Left cardiac atrium (tissue), 4 donors: ENCODE results near the gene LYRM4. TPM values are rescaled to one million over a fixed set of nuclear protein-coding genes. Genes with fewer than 3 reads are reported as not detected.

Experiments used
- ATAC-seq, 2 donors: fragments of 200-7000 bp; cut with Tn5 transposase; one replicate each; pipeline ENCODE4 v1.9.1; 2020; ENCODE audit warnings: mild to moderate bottlenecking in 2 of 2, moderate library complexity in 2 of 2
- DNase-seq: peaks from one replicate; pipeline ENCODE4 v3.0.0-alpha.2; 2020
- intact Hi-C, 2 donors: fragments of 100-400 bp; cut with DNase I; formaldehyde crosslinking; loops; one replicate each; pipeline versions ENCODE4 v1.14.1 to v1.15.1; 2022 to 2023
- total RNA-seq, 2 donors: library from RNA; stranded (reverse); fragmentation: NEBNext Ultra II Directional; extraction: Animal tissue kit (Norgen Biotek cat#: 25700); gene quantifications; one replicate each; pipeline ENCODE4 v1.2.1, GENCODE V29; 2021
- donor health status: DM: no; HTN: yes; CAD: no.
- donor health status: DM: no; HTN: yes; CAD: no; lungs with severe emphysema.
- donor health status: DM: yes; HTN: yes; CAD: no.
- donor health status: Dilated cardiomyopathy.

LYRM4 gene
- total RNA-seq, 2 donors from 2014 or later, result 19.2 to 21.7 TPM

DNA sequence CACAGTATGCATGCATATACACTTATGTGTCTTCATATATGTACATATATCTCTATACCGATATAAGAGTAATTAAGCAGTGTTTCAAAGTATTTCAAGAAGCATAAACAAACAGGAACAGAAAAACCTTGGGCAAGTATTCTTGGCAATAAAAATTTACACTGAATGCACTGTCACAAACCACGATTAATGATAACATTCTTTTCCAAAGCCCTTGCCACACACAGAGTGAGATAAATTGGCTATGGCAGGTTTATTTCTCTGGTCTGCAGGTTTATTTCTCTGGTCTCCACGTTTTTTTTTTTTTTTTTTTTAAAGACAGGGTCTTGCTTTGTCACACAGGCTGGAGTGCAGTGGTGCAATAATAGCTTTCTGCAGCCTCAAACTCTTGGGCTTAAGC is 102.6 kb downstream of the LYRM4 start:
- DNase-seq (no peak), ATAC-seq (no peak)
- intact Hi-C loops, result no loop called here

DNA sequence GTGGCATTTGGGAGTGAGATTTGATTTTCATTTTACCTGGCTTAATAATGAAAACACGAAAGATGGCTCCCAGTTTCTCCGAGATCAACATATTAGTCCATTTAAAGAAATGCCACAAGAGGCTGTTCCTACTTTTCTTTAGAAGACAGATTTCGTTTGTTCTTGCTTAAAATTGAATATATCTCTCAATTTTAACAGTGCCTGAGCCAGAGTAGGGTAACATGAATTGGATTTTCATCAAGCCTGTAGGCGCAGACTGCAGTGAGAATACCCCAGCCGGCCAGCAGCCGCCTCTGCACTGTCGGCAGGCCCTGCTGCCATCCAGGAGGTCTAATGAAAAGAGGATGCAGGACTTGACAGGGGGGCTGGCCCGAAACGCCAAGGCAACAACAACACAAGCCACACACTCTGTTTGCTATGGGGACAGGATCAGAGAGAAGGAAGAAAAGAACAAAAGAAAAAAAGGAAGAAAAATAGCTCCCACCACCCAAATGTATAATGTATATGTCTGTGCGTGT is 103.1 kb downstream of the LYRM4 start:
- ATAC-seq (no peak), DNase-seq (no peak)
- intact Hi-C loops, result no loop called here

DNA sequence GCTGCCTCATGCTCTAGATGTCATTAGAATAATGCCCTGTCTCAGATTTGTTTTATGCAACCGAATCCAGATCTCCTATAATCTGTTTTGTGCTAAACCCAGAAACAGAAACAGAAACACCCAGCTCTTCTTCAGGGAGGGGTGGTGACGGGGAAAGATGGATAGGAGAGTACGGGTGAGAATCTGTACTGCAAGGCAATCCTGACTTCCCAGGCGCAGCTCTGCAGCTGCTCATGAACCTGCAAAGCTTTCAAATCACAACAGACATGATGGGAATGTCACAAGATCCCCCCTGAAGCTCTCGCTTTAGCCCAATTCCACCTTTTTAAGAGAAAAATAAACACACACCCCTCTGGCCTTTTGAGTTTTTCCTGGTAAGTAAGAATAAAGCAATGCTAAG is 104.1 kb downstream of the LYRM4 start:
- ATAC-seq, result no peak

DNA sequence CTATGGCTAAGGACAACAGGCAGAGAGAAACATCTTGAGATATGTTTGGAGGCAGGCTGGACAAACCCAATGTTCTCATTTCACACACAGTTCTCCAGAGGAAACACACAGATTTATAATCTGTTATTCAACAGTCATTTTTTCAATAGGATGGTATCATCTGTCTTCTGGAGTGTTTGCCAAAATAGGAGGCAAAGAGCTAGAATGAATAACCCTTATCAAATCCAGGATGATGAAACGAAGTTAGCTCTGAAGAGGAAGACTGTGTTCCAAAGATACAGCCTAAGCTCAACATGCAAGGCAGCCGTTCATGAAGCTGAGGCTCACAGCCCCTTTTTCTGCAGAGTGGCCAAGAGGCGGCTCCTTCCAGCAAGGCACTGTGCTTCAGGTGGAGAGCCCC is 104.8 kb downstream of the LYRM4 start:
- intact Hi-C loops, result no loop called here
- ATAC-seq, result peak in 1 of 2 donors; percentile 31
- no peak for DNase-seq

More for the DNA sequence above, 104.1 kb downstream of the LYRM4 start:
- intact Hi-C loops, result no loop called here
- no peak for DNase-seq

DNA sequence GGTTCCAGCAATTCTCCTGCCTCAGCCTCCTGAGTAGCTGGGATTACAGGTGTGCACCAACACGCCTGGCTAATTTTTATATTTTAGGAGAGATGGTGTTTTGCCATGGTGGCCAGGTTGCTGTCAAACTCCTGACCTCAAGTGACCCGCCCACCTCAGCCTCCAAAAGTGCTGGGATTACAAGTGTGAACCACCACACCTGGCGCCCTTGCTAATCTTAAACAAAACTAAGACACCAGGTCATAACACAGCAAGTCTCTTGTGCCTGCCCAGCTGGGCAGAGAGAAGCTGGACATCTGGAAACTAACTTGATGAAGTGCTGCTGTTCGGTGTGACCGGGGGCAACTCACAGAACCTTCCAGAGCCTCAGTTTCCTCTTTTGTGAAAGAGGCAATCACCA is 107.6 kb downstream of the LYRM4 start:
- DNase-seq (no peak), ATAC-seq (no peak)
- intact Hi-C loops, result no loop called here

DNA sequence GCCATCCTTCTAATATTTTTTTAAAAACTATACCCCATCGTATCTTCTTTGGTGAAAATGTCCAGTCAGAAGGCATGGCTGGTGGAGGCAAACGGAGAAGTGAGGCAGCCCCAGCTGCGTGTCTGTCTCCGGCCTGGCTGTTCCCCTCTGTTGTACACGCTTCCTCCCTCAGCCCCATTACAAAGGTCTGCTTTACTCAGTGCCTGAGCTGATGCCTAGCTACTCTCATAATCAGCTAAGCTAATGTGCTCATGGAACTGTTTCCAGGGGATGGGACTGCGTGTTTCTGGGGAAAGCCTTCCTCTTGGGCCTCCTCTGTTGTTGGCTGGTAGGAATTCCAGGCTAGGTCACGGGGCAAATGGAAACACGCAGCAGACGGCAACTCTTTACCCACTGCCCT is 108.3 kb downstream of the LYRM4 start:
- intact Hi-C loops, result no loop called here
- DNase-seq, result no peak
- ATAC-seq, result no peak

DNA sequence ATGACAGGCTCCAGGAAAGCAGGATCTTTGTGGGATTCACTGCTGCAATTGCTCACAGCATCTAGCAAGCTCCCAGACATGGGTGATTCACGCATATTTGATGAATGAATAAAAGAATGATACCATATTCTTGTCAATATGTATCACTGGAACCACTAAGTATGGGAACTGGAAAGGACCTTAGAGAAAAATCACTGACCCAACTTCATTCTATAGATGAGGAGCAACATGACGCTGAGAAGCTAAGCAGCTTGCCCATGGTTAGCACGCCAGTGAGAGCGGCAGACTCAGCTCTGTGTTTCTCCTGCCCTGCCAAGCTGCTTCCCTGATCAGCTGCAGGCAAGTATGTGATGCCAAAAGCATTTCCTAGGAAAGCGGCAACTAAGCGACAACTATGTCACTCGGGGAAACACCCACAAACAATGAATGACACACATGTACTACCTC is 108.8 kb downstream of the LYRM4 start:
- no peak for DNase-seq
- ATAC-seq, result no peak
- intact Hi-C loops, result no loop called here

DNA sequence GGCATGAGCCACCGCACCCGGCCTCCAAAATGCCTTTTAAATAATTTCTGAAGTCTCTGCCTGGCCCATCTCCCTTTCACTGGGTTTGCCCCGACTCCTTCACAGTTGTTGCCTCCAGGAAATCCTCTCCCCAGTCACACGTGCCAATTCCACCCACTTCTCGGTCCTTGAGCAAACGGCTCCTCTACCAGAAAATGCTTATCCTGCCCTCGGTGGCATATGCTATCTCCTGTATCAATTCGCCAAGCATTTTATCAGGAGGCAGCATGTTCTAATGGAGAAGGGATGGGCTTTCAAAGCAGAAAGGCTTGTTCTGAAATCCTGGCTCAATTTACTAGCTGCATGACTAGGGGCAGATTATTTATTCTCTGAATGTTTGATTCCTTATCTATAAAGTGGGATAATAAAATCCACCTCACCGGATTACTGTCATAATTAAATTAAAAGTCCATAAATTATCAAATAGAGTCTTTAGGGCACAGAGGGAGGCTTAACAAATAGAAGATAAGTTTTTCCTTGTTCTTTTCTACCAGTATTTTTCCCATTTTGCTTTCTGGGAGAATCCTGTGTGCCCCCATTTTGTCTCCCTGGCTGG is 109.3 kb downstream of the LYRM4 start:
- no peak for ATAC-seq
- DNase-seq, result no peak
- intact Hi-C loops, result no loop called here

DNA sequence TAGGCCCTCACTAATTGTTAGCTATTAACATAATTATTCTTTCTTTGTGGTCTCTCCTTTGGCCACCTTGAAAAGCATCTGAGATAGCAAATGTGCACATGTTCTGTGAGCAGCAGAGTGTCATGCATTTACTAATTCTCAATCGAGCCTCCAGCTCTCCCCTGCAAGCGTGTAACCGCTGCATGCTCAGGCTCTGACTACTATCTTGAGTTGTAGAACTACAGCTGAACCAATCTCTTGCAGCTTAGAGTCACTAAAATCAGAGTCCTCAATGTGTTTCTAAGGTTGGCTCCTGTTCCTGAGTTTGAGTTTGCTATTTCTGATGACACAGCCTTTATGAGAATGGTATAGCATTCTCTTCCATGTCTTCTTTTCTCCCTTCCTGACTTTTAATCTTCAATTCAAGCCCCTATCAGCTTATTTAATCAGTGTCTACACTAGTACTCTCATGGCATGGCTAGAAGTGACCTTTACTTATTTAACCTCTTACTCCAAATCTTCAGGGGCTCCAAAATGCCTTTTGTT is 110.1 kb downstream of the LYRM4 start:
- DNase-seq (no peak), ATAC-seq (no peak)
- intact Hi-C loops, result no loop called here

DNA sequence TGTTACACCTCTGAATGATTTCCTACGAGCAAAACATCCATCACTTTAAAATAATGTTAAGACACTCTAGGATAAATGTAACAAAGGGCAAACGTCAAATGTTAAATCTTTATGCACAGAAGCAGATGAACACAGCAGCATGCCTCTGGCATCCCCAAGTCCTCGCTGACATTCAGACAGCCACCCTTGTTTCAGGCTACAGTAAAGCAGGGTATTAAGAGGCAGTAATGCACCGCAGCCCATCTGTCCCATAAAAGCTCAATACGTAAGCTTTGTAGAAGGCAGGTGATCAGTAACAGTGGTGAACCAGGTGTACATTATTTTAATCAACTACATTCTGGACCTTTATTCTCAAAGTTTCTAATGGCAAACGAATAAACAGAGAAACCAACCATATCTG is 110.9 kb downstream of the LYRM4 start:
- intact Hi-C loops, result loop anchor here in 1 of 2 donors (10.0 kb wide), 2 partner anchors 65 to 245 kb away; no protein-coding TSS in a partner anchor
- ATAC-seq, result no peak
- no peak for DNase-seq

DNA sequence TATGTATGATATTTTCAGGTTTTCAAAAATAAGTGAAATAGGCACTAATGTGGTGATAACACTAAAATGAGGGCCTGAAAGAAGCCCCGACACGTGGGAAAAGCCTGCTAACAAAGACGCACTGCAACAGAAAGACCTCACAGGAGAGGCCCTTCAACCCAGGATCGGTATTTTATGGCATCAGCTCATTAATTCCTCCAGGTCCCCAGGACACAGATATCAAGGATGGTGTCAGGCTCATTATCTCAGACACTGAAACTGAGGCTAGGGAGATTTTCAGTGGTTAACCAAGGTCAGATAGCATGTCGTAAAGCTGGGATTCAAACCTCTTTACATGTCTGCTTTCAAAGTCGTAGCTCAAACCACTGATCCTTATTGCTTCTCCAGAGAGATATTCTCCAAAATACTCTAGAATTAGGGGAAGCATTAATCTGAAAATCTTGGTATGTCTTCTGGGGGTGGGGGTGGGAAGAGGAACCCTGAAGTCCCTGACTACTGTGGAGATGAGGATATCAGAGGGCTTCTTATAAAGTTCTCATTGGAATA is 111.5 kb downstream of the LYRM4 start:
- no peak for DNase-seq
- intact Hi-C loops, result loop anchor here in 1 of 2 donors (10.0 kb wide), 2 partner anchors 66 to 246 kb away; no protein-coding TSS in a partner anchor
- ATAC-seq, result no peak

DNA sequence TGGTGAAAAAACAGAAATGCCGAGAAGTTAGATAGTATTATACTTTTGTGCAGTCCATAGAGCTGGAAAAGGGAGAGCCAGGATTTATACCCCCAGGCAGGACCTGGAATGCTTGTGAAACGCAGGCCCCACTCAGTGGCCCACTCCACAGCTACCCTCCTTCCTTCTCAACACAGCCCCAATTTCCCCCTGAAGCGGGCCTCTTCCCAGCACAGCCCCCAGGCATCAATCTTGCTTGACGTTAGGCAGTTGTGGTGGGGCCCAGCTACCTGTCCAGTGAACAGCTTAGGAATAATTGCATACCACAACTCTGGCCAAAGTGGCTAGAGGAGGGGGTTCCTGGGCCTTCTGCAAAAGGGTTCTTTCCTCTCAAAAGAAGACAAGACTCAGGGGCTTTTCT is 114.4 kb downstream of the LYRM4 start:
- ATAC-seq (no peak), DNase-seq (no peak)
- intact Hi-C loops, result loop anchor here in 1 of 2 donors (10.0 kb wide), 2 partner anchors 68 to 248 kb away; no protein-coding TSS in a partner anchor

DNA sequence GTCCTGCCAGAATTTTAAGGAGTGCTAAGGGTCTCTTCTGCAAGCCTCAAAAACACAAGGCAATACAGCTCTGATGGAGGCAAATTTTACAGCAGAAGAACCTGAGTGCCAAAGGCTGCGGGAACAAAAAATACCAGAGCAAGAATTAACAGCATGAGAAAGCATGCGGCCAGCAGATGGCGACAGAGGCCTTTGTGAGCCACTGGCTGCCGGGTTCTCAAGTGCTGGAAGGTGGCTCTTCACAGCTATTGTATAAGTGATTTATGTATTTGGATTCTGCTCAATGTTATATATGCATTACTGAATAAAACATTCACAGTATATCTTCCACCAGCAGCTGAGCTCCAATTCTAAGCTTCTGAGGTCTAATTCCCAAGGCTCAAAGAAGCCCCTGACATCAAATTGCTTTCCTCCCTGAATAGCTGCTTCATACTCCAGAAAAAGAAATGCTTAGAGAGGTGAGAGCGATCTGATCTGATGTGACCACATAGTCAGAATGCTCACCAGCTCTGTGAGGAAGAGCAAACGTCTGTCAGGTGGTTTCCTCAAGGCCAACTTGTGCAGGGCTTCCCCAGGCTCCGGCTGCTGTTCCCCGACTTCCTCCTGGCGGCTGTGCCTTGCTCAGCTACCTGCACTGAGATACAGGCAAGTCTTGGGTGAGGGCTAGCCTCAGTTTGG is 117.0 kb downstream of the LYRM4 start:
- intact Hi-C loops, result loop anchor here (2.0 to 10.0 kb wide), 4 partner anchors 71 to 259 kb away; no protein-coding TSS in a partner anchor
- ATAC-seq (peak; percentile 80 to 85), DNase-seq (peak; percentile 89)

DNA sequence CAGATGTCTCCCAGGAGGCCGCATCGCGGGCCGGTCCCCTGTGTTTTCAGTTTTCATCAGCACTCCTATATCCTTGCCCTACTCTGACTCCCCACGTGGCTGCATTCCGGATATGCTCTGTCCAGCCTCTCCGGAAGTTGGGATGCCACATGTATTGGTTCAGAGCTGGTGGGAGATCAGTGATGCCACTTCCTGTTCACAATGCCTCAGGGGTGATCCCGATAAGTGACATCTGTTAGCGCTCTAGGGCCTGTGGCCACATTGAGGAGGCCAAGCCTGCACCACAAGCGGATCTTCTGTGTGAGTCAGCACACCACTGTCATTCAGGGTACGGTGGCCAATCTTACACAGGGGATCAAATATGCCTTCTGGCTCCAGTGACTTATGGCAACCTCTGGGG is 117.8 kb downstream of the LYRM4 start:
- intact Hi-C loops, result loop anchor here (2.0 to 10.0 kb wide), 4 partner anchors 72 to 259 kb away; no protein-coding TSS in a partner anchor
- no peak for DNase-seq
- no peak for ATAC-seq

DNA sequence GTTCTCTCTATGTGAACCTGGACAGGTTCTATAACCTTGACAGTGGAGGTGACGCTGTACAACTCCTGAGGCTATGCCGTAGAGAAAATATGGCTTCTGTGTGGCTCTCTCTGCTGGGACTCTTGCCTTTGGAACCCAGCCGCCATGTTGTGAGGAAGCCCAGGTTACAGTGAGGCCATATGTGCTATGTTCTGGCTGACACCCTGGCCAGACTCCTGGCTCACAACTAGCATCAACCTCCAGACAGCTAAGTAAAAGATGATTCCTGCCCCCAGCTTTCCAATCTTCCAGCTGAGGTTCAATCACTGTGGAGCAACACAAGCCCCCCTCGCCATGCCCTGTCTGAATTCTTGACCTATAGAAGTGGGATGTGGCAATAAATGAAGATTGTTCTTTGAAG is 118.6 kb downstream of the LYRM4 start:
- no peak for ATAC-seq
- no peak for DNase-seq

DNA sequence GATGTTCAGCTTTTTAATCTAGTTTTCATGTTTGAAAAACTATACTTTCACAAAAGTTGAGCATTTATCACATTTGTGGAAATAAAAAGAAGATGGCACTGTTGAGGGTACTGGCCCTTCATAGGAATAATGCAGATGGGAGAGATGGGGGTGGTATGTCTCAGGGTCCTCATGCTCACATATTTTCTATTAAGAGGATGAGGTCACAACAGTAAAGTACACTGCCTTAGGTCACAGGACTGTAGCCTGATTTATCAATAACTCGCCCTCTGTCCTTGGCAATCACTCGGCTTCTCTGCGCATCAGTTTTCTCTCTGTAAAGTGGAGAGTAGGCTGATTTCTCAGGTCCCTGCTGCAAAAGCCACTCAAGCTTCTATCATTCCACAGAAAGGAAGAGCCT is 119.7 kb downstream of the LYRM4 start:
- intact Hi-C loops, result loop anchor here (5.0 to 10.0 kb wide), 3 partner anchors 74 to 261 kb away; no protein-coding TSS in a partner anchor
- ATAC-seq (no peak), DNase-seq (no peak)

More for the DNA sequence above, 118.6 kb downstream of the LYRM4 start:
- intact Hi-C loops, result loop anchor here (2.0 to 10.0 kb wide), 4 partner anchors 73 to 260 kb away; no protein-coding TSS in a partner anchor

DNA sequence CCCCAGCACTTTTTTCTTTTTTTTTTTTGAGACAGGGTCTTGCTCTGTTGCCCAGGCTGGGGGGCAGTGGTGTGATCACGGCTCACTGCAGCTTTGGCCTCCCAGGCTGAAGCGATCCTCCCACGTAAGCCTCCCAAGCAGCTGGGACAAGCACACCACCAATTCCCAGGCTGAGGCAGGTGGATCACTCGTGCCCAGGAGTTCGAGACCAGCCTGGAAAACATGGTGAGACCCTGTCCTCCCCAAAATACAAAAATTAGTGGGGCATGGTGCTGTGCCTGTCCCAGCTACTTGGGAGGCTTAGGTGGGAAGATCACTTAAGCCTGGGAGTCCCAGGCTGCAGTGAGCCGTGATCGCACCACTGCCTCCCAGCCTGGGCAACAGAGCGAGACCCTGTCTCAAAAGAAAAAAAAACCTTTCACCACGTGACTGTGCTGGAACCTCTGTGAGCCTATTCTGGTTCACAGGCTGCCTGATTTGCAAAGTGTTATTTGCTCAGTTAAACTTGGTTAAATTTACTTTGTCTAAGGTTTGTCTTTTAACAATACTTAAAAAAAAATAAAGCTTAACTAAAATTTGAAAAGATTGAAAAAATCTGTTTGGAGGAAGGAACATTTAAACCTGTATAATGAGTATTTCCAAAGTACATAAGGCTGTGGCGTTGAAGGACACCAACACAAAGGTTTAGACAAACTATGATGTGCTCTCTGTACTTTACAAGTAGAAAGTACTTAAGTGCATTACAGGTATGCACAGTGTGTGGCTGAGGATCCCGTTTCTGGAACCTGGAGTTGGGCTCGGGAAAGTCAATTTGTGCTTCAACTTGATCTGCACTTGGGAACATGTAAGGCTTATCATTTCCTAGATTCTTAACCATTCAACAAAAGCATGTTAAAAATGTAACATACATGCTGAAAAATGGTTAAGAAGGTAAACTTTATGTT is 120.7 kb downstream of the LYRM4 start:
- ATAC-seq (no peak), DNase-seq (no peak)
- intact Hi-C loops, result loop anchor here (5.0 to 10.0 kb wide), 3 partner anchors 75 to 262 kb away; no protein-coding TSS in a partner anchor

DNA sequence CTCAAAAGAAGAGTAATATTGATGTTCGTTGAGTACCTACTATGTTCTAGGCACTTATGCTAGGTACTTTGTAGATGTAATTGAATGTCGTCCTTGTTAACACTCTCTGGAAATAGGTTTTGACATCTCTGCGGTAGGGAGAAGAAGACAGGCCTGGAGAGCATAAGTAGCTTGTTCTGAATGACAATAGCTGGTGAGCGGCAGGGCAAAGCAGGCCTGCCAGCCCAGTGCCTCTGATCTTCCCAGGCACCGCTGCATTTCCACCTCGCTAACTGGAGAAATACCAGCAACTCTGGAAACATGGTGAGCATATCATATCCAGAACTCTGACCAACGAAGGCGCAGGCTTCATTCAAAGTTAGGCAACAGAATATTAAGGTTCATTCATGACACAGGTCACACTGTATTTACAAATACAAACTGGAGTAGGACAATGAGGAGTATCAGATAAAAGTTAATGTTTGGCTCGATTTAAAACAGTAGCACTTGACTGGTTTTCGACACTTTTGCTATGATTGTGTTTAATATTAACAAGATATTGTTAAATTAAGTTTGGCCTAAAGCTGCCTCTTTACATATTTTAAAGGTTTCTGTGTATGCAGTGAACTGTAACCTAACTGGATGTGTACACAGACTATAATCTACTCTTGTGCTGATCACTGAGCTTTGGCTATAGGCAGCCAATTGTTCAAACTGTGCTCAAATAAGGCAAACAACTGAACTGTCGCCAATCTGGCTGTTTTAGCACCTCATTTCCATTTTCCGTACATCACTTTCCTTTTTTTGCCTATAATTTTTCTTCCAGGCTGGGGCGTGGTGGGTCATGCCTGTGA is 121.5 kb downstream of the LYRM4 start:
- ATAC-seq (no peak), DNase-seq (no peak)

More for the DNA sequence above, 121.5 kb downstream of the LYRM4 start:
- intact Hi-C loops, result no loop called here
